Astrocyte of the spinal cord (primary cell): Measurements from ENCODE around the gene SUPT3H.
A peak's percentile ranks its signal among the peaks of the same experiment; 100 is the strongest.

Source experiments
- DNase-seq: peaks from one replicate; pipeline ENCODE4 v3.0.0; 2011; ENCODE audit warnings: low read depth, low spot score
- H3K4me3 ChIP-seq: 2 replicates; pipeline ENCODE4 v1.5.1; 2011; ENCODE audit warnings: low read depth, mild to moderate bottlenecking, low read length, moderate library complexity
- CTCF ChIP-seq: IDR thresholded peaks from 2 replicates; pipeline ENCODE4 v1.5.1; 2012; ENCODE audit warnings: low read depth, mild to moderate bottlenecking, low read length, inconsistent platforms
- in situ Hi-C: cut with HindIII; loops from 2 replicates; pipeline ENCODE4 v1.10.0; 2017; ENCODE audit warnings: low sequenced_read_pairs

Gene SUPT3H

GRCh38 chr6:44923444-44923843 lies 454.3 kb downstream of the SUPT3H start:
- TF ChIP-seq CTCF: no peak
- in situ Hi-C loops: no loop called here

GRCh38 chr6:44921798-44922197 lies 455.9 kb downstream of the SUPT3H start:
- no peak overlapping the region for H3K4me3 ChIP-seq
- no peak for DNase-seq
- in situ Hi-C loops: no loop called here
- no peak for TF ChIP-seq CTCF

More at GRCh38 chr6:44923444-44923843, 454.3 kb downstream of the SUPT3H start:
- DNase-seq: no peak
- H3K4me3 ChIP-seq: no peak overlapping the region

- peak; percentile 22 for DNase-seq
- H3K4me3 ChIP-seq: no peak overlapping the region
- no peak for TF ChIP-seq CTCF
- in situ Hi-C loops: no loop called here
These were observed 456.7 kb downstream of the SUPT3H start for GRCh38 chr6:44920952-44921491.

GRCh38 chr6:44918671-44919296 lies 458.9 kb downstream of the SUPT3H start:
- TF ChIP-seq CTCF: no peak
- DNase-seq: no peak
- no peak overlapping the region for H3K4me3 ChIP-seq
- in situ Hi-C loops: no loop called here

- no peak overlapping the region for H3K4me3 ChIP-seq
- no peak for TF ChIP-seq CTCF
- no peak for DNase-seq
- in situ Hi-C loops: no loop called here
These were observed 460.3 kb downstream of the SUPT3H start for GRCh38 chr6:44917430-44917829.

- no peak overlapping the region for H3K4me3 ChIP-seq
- TF ChIP-seq CTCF: no peak
- in situ Hi-C loops: no loop called here
- no peak for DNase-seq
These were observed 462.6 kb downstream of the SUPT3H start for GRCh38 chr6:44915111-44915510.
